ENCODE data around the gene STOM.
A peak's percentile ranks its signal among the peaks of the same experiment; 100 is the strongest.

Gene STOM

DNA sequence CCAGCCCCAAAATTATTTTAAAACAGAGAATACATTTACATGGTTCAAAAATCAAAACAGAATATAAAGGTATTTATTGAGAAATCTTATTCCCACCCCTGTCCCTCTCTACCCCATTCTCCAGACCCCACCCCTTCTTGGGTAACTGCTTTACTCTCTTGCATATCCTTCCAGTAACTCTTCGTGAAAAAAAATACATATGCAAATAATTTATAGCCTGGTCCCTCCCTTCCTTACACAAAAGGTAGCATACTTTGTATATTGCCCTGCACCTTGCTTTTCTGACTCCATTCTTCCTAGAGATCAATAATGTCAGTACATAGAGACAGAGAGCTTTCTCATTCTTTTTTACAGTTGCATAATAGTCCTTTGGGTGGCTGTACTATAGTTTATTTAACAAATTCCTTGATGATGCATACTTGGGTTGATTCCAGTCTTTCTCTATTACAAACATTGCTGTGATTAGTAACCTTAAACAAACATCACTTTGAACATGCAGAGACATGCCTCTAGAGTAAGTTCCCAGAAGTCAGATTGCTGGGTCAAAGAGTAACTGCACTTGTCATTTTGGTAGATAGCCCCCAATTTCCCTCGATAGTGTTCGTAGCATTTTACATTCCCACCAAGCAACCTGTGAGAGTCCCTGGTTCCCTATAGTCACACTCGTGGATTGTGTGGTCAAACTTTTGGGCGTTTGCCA, 47.9 kb downstream of the STOM start:
- no peak for DNase-seq (ENCODE audit: low read depth in 2 of 2)

DNA sequence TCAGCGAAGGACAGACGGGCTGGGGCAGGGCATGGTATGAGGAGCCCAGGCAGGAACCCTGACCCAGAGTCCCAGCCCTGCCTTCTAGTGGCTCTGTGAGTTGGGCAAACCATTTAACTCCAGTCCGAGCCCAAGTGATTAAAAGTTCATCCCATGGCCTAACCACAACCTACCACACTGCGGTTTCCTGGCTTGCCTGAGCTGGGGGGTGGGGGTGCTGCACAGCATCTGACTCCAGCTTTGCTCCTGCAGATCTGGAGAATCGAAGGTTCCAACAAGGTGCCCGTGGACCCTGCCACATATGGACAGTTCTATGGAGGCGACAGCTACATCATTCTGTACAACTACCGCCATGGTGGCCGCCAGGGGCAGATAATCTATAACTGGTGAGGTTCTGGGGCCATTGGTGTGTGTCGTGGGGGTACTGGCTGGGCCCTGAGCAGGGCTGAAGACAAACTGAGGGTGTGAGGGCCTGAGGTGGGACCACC, 49.0 kb downstream of the STOM start:
- DNase-seq (ENCODE audit: low read depth in 2 of 2), result peak in 1 of 2 donors; percentile 7

DNA sequence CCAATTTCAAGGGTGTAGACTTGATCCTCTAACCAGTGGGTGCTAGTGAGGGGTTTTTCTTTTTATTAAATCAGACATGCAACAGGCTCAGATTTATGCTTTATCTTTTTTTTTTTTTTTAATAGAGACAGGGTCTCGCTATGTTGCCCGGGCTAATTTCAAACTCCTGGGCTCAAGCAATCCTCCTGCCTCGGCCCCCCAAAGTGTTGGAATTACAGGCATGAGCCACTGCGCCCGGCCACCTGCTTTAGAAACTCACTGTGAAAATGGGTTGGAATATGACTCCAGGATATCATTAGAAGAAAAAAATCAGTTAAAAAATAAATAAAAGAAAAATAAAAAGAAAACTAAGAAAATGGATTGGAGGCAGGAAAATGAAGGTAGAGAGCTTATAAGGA, 50.7 kb downstream of the STOM start:
- no peak for DNase-seq (ENCODE audit: low read depth in 2 of 2)

DNA sequence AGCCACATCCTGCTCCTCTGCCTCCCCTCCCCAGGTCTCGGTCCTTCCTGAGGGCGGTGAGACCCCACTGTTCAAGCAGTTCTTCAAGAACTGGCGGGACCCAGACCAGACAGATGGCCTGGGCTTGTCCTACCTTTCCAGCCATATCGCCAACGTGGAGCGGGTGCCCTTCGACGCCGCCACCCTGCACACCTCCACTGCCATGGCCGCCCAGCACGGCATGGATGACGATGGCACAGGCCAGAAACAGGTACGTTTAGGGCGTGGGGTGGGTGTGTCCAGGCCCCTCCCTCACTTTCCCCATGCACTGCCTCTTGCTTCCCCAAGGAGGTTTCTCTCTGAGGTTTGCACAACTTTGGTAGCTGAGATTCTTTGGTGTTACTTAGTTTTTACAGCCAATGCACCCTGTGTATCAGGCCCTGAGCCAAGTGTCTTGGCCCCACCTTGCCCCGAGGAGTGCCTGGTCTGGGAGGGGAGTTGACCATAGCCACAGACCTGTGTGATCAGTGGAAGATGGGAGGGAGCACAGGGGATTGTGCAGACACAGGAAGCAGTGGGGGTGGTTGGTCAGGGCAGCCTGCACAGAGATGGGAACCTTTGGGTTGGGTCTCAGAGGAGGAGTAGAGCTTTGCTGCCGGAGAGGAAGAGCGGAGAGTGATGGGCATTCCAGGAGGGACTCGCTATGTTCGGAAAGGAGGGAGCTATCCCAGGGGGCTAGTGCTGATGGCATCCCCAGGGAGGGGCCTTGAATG, 51.2 kb downstream of the STOM start:
- DNase-seq (ENCODE audit: low read depth in 2 of 2), result no peak

DNA sequence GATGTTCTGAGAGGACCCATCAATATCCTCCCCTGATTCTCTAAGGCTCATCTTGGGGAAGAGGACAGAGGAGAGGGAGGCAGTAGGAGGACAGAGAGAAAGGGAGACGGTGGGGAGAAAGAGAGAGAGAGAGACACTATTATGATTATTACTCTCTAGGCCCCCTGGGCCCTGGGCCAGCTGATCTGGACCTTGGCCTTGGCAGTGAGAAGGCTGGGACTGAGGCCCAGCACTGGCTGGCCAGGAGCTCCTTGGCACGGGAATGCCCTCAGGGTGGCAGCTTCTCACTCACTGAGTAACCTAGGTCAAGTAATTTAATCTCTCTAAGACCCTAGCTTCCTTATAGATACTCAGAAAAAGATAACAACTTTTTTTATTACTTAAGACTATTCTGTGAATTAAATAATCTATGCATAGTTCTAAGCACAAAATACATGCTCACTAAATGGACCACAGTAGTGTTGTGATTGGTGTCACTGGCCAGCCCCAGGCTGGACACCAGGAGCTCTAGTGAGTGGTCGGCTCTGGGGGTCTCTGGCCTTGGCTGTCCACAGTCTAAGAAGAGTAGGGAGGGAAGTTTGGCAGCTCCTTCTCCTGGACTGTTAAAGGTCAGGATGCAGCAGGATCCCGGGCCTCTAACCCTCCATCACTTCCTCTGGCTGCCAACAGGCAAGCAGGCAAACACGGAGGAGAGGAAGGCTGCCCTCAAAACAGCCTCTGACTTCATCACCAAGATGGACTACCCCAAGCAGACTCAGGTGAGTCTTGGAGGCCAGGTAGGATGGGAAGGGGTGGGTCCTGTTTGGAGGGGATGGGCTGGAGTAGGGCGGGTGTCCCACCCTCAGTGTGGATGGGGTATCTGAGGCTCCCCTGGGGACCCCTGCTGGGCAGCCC, 52.1 kb downstream of the STOM start:
- no peak for DNase-seq (ENCODE audit: low read depth in 2 of 2)

DNA sequence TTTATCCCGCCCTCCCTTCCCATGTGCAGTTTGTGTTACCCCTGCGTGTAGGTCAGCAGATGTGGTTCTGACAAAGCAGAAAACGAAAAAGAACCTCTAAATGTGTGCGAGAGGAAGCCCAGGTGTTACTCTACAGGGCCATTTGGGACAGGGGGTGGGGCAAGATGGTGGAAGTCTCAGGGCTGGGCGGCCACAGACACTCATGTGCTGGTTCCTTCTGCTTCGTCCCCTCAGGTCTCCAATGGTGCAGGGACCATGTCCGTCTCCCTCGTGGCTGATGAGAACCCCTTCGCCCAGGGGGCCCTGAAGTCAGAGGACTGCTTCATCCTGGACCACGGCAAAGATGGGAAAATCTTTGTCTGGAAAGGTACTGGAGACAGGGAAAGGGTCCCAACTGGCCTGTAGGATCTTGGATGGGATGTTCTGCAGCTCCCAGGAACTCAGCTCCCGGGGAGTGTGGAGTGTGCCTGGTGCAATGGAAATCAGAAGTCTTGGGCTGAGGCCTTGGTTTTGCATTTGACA, 53.1 kb downstream of the STOM start:
- no peak for DNase-seq (ENCODE audit: low read depth in 2 of 2)

DNA sequence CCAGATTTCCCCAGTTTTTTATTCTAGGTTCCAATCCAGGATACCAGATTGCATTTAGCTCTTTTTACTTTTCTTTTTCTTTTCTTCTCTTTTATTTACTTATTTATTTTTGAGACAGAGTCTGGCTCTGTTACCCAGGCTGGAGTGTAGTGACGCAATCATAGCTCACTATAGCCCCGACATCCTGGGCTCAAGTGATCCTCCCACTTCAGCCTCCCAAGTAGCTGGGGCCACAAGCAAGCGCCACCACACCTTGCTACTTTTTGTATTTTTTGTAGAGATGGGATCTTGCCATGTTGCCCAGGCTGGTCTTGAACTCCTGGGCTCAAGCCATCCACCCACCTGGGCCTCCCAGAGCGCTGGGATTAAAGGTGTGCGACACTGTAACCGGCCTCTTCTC, 53.7 kb downstream of the STOM start:
- no peak for DNase-seq (ENCODE audit: low read depth in 2 of 2)

DNA sequence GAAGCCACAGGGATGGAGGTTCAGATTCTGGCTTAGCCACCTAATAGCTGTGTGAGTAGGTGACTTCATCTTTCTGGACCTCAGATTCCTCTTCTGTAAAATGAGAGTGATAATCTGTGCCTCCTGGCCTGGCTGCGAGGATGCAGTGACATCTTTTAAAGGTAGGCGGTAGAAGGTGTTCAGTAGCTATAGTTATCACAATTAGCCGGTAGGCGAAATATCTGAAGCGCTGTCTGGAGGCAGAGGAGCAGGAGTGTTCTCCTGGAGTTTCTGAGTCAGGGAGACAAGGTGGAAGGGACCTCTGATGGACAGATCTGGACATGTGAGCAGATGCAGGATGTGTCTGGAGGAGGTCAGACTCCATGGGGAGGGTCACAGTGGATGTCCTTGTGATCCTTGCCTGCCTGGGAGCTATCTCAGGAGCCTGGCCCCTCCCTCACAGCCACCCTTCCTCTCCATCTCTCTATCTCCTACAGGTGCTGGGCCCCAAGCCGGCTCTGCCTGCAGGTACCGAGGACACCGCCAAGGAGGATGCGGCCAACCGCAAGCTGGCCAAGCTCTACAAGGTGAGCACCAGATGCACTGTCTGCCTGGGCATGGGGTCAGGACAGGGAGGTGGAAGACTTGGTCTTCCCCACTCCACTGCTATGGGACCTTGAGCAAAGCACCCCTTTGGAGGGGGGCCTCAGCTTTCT, 56.4 kb downstream of the STOM start:
- DNase-seq (ENCODE audit: low read depth in 2 of 2), result no peak

DNA sequence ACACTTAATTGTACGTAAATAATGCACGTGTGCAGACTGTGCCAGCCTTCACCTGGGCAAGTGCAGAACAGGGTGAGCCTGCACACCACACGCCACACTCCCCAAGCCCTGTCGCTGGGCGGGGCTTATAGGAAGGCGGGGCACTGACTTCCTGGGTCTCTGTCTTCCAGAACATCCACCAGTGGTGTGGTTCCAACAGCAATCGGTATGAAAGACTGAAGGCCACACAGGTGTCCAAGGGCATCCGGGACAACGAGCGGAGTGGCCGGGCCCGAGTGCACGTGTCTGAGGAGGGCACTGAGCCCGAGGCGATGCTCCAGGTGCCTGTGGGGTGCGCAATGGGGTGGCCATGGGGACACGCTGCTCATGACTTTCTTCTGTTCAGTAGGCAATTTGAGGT, 57.9 kb downstream of the STOM start:
- DNase-seq (ENCODE audit: low read depth in 2 of 2), result no peak

DNA sequence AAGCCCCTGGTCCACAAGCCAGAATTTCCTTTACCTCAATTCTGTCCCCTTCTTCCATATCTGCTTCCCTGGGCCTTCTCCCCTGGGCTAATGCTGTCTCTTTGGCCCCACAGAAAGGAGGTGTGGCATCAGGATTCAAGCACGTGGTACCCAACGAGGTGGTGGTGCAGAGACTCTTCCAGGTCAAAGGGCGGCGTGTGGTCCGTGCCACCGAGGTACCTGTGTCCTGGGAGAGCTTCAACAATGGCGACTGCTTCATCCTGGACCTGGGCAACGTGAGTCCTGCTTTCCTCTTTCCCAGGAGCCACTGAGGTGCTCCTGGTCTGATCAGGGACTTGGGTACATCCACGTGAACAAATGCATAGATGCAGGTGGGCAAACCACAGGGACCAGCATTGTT, 59.5 kb downstream of the STOM start:
- DNase-seq (ENCODE audit: low read depth in 2 of 2), result no peak

DNA sequence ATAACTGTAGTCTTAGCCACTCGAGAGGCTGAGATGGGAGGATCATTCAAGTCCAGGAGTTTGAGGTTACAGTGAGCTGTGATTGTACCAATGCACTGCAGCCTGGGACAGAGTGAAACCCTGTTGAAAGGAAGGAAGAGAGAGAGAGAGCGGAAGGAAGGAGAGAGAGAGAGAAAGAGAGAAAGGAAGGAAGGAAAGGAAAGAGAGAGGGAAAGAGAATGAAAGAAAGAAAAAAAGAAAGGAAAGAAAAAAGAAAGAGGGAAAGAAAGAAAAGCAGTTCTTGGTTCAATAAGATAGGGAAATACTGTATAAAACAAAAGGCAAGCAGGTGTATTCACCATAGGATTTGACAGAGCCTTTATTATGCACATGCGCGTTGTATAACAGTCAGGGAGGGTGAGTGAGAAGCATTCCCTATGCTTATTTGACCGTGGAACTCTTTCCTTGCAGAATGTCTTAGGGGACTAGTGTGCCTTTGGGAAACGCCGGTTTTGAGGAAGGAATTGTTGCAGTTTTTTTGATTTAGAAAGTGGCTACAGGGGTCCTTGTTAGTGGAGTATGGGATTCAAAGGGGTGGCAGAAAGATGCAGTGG, 60.1 kb downstream of the STOM start:
- DNase-seq (ENCODE audit: low read depth in 2 of 2), result no peak

DNA sequence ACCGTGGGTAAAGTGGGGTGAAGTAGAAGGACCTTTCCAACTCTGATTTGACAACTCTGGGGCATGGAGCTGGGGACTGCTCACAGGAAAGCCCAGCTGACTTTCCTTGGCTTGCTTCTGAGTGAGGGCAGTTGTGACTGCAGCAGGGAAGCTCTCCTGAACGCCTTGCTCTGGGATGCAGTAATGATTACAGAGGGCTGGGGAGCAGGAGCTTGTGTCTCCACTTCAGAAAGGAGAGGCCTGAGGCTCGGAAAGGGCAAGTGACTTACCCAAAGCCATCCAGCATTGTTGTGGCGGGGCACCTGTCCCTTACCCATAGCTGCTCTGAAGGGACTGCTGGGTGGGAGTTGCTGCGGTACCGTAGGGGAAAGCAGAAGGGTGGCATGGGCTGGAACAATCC, 60.9 kb downstream of the STOM start:
- DNase-seq (ENCODE audit: low read depth in 2 of 2), result no peak

DNA sequence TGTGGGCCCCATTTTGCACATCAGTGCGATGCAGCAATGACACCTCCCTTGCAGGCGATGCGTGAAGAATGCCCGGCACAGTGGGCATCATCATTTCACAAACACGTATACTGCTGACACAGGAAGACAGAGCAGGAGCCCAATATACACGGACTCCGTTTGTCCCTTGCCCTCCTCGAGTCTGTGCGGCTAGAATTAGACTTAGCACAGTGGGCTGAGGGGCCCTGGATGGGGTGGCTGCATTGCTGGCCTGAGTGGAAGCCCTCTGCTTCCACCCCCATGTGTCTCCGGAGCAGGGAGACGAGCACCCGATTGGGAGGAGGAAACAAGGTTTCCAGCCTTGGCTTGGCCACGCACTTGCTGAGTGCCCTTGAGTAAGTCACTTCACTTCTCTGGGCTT, 61.3 kb downstream of the STOM start:
- DNase-seq (ENCODE audit: low read depth in 2 of 2), result no peak

DNA sequence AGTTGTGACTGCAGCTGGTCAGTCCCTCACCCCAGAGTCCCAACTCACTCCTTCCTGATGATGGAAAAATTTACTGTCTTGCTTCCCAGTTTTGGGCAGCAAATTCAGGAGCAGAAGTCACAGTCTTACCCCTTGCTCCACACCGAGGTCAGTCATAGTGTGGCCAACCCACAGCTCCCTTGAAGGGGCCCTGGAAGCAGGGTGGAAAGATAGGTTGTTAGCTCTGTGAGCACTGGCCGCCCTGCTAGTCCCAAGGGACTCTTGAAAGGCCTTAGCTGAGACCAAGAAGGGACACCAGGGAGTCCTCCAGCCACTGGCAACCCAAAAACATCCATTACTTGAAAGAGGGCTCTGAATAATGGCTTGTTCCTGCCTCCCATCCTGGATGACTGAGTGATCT, 62.1 kb downstream of the STOM start:
- no peak for DNase-seq (ENCODE audit: low read depth in 2 of 2)

DNA sequence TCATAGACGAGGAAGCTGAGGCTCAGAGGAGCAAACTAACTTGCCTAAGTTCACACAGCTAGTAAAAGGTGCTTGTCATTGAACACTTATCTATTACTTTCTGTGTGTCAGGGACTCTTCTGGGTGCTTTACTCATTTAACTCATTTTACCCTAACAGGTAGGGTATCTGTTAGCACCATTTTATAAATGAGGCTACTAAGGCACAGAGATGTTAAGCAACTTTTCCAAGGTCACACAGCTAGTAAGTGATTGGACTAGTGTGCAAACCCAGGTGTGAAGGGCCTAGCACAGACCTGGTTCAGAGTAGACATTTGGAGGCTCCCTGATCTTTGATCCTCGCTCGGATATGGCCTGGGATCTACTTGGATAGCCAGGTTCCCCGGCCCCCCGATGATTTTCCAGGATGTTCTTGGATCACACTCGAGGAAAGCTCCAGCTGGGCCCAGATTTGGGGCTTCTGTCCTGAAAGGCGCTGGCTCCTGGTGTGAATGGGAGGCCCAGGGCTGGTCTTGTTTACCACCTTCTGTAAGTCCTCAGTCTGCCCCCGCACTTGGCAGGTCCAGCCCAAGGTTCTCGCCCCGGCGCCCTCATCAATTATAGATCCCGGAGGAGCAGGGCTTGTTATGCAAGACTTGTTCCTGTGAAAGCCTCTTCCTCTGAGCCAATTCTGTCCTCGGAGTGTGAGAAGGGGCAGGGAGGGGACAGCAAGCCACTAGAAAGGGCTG, 64.6 kb downstream of the STOM start:
- no peak for DNase-seq (ENCODE audit: low read depth in 2 of 2)

DNA sequence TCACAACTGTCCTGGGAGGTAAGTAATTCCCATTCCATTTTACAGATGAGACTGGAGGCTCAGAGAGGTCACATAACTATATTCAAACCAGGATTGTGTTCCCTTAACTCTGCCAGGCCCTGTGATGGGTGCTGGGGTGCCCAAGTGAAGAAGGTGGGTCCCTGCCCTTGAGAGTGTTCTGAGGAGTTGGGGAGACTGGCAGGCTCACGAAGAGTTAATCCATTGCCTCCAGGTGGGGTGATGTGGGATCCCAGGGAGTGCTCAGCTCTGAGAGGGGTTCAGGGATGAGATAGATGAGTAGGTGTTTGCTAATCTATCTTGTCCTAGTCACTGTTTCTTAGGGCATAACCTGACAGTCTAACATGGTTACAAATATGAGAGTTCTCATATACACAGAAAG, 65.3 kb downstream of the STOM start:
- no peak for DNase-seq (ENCODE audit: low read depth in 2 of 2)

DNA sequence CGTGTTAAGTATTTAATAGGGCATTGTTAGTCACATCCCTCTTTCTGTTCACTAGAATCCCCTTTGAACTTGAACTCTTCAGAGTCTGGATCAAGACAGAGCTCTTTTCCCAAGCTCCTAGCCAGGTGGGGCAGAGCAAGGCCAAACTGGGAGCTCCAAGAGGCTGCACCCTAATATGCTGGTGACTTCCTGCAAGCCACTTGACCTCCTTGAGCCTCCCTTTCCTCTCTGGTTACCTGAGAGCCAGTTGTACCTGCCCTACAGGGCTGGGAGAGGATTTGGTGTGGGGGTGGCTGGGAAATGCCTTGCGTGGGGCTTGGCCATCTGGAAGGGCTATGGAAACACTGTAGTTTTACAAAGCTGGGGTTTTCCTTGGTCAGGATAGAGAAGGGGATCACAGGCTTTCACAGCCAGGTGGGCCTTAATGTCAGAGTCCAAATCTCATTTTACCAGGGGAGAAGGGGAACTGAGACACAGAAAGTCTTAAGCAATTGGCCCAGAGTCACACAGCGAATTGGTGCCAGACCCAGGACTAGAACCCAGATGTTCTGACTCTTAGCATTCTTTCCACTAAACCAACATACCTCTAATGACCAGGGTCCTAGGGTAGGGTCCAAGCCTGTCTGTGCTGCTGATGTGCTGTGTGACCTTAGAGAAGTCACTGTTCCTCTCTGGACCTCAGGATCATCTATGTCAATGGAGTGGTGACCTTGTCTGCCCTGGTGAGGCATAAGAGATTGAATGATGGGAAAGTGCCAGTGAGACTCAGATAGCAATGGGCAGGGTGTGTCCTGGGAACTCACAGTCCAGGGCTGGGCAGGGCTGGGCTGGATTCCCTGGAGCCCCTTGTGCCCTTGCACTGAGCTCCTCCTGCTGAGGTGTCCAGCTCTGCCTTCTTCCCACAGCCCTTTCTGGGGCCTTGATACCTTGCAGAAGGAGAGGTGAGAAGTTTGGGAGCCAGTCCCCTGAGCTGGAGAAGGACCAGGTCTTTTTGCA, 66.3 kb downstream of the STOM start:
- DNase-seq (ENCODE audit: low read depth in 2 of 2), result no peak

DNA sequence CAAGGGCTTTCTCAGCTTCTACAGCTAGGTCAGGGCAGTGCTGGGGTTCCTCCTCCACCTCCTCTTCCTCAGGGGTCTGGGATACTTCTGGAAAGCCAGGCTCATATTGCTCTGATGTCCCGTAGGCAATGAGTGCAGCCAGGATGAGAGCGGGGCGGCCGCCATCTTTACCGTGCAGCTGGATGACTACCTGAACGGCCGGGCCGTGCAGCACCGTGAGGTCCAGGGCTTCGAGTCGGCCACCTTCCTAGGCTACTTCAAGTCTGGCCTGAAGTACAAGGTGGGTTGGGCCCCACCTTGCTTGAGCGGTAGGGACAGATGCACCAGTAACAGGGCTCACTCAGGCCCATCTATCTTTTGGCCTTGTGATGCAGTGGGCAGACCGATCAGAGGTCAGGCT, 67.3 kb downstream of the STOM start:
- no peak for DNase-seq (ENCODE audit: low read depth in 2 of 2)

DNA sequence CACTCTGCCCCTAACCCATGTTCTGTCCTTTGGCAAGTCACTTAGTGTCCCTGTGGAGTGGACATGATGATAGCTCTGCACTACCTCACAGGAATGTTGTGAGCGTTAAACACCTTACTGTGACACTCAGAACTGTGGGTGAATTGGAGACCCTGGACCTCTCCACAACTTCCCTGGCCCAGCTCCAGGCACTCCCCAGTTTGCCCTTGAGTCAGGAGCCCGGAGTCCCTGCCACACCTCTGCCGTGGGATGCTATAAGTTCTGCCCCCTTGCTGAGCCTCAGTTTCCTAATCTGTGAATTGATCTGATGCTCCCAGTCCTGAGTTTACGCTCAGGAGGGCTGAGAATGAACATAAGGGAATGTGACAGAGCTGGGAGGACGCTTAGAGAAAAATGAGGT, 67.7 kb downstream of the STOM start:
- DNase-seq (ENCODE audit: low read depth in 2 of 2), result no peak
